Activated CD4-positive, alpha-beta T cell treated with anti-CD3 and anti-CD28 coated beads, Interleukin-2, amount 50 U/mL, for 16 hours (primary cell): ENCODE data around the gene PPP2R1B.

Experiments used
- DNase-seq: peaks from one replicate; pipeline ENCODE4 v3.0.0-alpha.2; 2020

Gene PPP2R1B

GRCh38 chr11:111688013-111688412, 78.2 kb downstream of the PPP2R1B start:
- no peak for DNase-seq

GRCh38 chr11:111684251-111684650, 81.9 kb downstream of the PPP2R1B start:
- no peak for DNase-seq

- no peak for DNase-seq
These were observed 82.4 kb downstream of the PPP2R1B start for GRCh38 chr11:111683806-111684205.

GRCh38 chr11:111680486-111681175, 85.6 kb downstream of the PPP2R1B start:
- no peak for DNase-seq
